NCI-H446 (cell line): ENCODE measurements around the gene LKAAEAR1.
"Not testable (repeated sequence)": the region's sequence is repeated elsewhere in the genome, so short reads cannot be mapped to it uniquely, and the experiment has no call there.

Experiments used
- DNase-seq, 2 experiments: peaks; one replicate each; lab custom pipeline; 2025; lab: John Stamatoyannopoulos, UW

LKAAEAR1 gene

DNA sequence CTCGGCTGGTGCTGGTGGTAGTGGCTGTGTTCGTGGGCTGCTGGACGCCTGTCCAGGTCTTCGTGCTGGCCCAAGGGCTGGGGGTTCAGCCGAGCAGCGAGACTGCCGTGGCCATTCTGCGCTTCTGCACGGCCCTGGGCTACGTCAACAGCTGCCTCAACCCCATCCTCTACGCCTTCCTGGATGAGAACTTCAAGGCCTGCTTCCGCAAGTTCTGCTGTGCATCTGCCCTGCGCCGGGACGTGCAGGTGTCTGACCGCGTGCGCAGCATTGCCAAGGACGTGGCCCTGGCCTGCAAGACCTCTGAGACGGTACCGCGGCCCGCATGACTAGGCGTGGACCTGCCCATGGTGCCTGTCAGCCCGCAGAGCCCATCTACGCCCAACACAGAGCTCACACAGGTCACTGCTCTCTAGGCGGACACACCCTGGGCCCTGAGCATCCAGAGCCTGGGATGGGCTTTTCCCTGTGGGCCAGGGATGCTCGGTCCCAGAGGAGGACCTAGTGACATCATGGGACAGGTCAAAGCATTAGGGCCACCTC lies 14.3 kb upstream of the LKAAEAR1 start:
- DNase-seq, result no peak

DNA sequence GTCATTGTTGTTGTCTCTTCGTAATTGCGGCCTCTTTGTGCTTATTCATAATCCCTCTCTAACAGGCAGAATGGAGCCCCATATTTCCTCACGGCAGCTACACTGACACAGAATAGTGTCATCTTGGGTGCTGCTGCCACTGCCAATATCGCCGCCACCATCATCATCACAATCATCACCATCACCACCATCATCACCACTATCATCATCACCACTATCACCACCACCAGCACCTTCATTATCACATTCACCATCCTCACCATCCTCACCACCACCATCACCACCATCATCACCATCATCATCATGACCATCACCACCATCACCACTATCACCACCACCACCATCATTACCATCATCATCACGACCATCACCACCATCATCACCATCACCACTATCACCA lies 12.3 kb upstream of the LKAAEAR1 start:
- no peak for DNase-seq

DNA sequence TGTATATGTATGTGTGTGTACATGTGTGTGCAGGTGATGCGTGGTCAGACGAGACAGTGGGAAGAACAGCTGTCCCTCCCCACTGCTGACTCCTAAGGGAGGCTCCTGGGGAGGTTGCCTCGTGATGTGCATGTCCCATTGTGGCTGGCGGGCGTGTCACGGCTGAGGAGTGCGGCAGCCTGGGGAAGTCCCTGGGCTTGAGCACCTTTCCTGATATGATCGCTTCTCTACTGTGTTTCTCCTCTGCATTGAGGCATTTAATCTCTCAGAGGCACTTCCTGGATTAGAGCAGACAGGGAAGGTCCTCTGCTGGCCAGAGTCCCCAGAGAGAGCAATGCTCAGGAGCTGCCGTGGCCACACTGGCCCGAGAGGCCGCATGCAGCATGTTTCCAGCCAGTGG lies 11.7 kb upstream of the LKAAEAR1 start:
- DNase-seq, result no peak

- DNase-seq, result no peak
These were observed 11.3 kb upstream of the LKAAEAR1 start for GRCh38 chr20:64095455-64095854.

DNA sequence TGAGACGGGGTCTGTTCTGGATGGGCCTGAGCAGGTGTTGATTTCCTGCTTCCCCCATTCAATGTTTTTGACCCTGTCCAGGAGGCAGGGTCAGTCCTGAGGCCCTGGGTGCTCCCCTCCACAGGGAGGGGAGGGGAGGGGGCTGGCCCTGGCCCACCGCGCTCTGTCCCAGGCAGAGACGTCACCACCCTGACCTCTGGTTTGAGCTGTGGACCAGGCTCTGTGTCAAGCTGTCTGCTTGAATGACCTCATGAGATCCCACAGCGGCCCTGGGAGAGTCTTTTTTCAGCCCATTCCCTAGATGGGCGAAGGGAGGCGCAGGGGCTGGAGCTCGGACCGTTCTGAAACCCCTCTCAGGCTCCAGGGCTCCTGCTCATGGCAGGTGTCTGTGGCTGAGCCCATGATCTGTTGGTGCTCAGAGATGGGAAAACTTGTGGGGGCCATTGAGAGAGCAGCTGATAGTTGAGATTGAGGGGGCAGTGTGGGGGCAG lies 8.9 kb upstream of the LKAAEAR1 start:
- DNase-seq, result no peak

GRCh38 chr20:64092258-64093012 lies 8.2 kb upstream of the LKAAEAR1 start:
- DNase-seq, result peak in 1 of 2 experiments; percentile 21

DNA sequence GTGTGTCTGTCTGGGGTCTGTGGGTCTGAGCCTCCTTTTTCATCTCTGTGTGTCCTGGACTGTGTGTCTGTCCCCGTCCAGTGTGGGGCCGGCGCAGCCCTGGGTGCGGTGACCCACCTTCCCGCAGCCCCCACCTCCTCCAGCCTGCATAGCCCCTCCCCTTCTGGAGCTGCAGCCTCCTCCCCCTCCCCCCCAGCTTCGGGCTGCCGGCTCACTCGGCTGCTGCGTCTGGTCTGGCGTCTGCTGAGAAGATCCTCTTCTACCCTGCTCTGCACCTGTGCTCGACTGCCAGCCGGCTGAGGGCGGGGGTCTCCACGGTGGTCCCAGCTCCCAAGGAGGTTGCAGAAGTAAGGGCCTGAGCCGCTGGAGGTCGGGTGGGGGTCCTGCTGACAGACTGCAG lies 7.6 kb upstream of the LKAAEAR1 start:
- DNase-seq, result no peak

DNA sequence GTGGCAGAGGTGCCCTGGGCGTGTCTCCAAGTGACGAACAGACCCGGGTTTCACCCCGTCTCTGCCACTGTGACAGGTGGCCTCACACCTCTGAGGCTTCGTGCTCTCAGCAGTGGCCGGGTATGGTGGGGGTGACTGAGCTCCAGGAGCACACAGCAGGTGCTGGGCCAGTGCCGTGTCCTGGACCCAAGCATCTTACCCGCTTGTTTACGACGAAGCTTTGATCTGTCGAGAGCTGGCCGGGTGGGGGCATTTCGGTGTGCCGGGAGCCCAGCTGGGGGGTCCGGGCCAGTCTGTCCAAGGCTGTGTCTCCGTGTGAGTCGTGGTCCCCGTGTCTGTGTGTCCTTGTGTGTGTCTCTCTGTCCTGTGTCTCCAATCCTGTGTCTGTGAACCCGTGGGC lies 7.1 kb upstream of the LKAAEAR1 start:
- no peak for DNase-seq

DNA sequence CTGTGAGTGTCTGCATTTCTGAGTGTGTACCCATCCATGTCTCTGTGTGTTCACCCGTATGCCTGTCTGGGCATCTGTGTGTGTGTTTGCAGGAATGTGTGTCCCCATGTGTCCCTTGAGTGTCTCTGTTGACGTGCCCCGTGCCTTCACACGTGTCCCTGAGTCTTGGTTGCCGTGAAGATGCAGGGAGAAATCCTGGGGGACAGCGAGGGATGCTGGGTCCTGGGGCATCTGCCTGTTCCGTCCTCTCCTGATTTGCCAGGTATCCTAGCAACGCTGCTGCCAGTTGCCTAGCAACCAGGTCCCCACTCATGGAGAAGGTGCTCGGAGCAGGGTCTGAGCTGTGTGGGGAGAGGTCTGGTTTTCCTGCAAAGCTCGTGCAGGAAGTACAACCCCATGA lies 6.0 kb upstream of the LKAAEAR1 start:
- DNase-seq, result peak in 1 of 2 experiments; percentile 58

DNA sequence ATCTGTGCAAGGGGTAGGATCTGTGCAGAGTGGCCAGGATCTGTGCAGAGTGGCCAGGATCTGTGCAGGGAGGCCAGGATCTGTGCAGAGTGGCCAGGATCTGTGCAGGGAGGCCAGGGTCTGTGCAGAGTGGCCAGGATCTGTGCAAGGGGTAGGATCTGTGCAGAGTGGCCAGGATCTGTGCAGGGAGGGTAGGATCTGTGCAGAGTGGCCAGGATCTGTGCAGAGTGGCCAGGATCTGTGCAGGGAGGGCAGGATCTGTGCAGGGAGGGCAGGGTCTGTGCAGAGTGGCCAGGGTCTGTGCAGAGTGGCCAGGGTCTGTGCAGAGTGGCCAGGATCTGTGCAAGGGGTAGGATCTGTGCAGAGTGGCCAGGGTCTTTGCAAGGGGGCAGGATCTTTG lies 4.4 kb upstream of the LKAAEAR1 start:
- DNase-seq, result not testable (repeated sequence)

- DNase-seq, result not testable (repeated sequence)
These were observed 3.1 kb upstream of the LKAAEAR1 start for GRCh38 chr20:64087226-64087825.

DNA sequence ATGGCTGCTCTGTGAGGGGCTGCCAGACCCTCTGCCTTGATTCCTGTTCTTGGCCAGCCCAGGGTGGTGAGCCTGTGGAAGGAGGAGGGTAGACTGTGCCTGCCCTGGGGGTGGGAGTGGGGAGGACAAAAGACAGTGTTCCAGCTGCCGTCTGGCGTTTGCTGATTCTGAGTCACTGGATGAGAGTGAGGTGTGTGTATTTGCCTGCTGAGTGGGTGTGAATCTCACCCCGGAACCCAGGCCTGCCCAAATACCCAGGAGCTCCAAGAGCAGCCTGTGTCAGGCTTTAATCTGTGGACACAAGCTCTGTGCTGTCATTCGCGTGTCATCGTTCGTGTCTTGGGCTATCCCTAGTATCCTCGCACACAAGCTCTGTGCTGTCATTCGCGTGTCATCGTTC lies 2.6 kb upstream of the LKAAEAR1 start:
- DNase-seq, result no peak

GRCh38 chr20:64084685-64085152 lies 521 bp upstream of the LKAAEAR1 start:
- no peak for DNase-seq

DNA sequence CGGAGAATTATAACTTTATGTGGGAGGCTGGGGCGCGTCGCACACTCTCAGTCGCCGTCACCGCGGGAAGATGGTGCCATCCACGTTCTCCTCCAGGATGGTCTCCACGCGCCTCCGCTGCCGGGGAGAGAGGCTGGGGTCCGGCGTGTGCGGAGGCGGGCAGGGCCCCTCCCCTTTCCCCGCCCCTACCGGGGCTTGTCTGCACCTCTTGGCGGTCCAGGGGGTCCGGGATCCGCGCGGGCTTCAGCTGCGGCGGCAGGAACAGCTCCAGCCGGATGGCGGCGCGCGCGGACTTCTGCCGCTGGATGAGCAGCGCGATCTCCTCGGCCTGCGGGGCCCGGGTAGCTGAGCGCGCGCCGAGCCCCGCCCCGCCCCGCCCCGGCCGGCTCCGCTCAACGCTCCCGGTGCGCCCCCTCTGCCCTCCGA lies 807 bp downstream of the LKAAEAR1 start:
- DNase-seq, result peak; percentile 20 to 90

GRCh38 chr20:64082820-64083377 lies 1.3 kb downstream of the LKAAEAR1 start:
- DNase-seq, result no peak

GRCh38 chr20:64082126-64082731 lies 2.0 kb downstream of the LKAAEAR1 start:
- peak in 1 of 2 experiments; percentile 40 for DNase-seq

- no peak for DNase-seq
These were observed 2.6 kb downstream of the LKAAEAR1 start for GRCh38 chr20:64081624-64081964.

DNA sequence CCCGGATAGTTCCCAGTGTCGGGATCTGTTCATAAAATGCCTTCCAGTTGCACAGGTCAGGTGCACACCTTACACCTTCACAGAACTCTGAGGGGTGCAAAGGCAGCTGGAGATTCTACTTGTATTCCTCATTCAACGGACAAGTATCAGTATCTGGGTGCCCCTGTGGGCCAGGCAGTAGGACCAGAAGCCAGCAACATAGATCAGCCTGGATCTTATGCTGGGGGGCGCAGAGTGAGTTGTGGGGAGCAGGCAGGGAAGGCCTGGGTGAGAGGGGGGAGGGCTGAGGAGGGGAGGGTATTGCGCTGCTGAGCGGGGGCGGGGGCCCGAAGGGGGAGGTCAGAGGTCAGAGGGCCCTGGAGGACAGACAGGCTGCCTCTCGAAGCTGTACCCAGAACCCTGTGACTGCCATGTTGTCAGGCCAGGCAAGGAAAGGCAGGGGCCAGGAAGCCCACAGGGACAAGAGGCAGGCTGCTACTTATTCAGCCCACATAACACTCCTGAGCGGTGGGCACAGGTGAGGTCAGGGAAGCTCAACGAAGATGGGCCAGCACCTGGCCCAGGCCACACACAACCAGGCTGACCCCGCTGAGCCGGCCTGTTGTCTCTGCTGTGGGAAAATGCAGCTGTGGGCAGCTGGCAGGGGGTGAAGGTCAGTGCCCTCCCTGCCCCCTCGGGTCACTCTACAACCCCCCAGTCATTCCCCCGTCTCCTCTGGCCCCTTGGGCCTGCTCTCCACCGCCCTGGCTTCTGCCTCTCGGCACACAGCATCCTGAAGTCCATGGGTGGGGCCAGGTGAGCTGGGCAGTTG lies 3.2 kb downstream of the LKAAEAR1 start:
- DNase-seq, result no peak

DNA sequence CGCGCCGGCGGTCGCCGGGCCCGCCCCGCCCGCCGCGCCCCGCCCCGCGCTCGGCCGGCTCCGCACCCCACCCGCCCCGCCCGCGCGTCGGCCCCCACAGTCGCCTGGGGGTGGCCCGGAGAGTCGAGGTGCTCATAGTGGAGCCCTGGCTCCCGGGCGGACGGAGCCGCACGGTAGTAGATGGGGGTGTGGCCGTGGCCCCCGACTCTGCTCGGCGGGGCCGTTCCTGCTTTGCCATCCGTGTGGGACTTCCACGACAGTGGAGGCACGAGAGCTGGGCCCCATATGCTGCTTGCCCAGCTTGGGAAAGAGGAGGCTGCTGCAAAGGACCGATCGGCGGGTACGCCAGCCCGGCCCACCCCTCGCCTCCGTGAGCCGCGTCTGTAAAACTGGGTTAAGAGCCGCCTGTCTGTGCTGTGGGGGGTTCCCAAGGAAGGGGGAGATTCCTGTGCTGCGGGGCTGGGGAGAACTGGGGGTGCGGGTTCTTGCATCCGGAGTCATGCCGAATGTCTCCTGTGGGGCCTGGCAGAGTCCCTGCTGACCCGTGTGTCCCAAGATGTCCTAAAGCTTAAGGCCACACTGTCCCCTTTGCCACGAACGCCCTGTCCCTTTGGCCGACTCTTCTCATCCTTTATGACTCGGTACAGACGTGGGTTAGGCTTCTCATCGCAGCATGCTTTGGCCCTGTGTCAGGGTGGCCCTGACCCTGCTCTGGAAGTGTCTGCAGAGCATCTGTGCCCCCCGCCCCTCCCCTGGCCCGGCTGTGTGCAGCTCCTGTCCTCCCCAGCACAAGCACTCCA lies 4.0 kb downstream of the LKAAEAR1 start, which contains the start of gene OPRL1:
Gene OPRL1 (plus strand): TSS at position 70 of the 800 bp plus-strand sequence. CDS start 12,639 bp downstream, outside the sequence.
- no peak for DNase-seq

- peak in 1 of 2 experiments; percentile 86 for DNase-seq
These were observed 4.8 kb downstream of the LKAAEAR1 start, which contains the start of gene RGS19 for GRCh38 chr20:64079273-64080012. Gene RGS19, minus strand, starts transcription at chr20:64079518. Its CDS starts 2,632 bp downstream, at chr20:64076886.
